ENCODE results near the gene NR6A1. TPM values are rescaled to one million over a fixed set of nuclear protein-coding genes. Genes with fewer than 3 reads are reported as not detected.

The NR6A1 gene
- total RNA-seq, 1 experiment from 2014 or later = 0.91 TPM

DNA sequence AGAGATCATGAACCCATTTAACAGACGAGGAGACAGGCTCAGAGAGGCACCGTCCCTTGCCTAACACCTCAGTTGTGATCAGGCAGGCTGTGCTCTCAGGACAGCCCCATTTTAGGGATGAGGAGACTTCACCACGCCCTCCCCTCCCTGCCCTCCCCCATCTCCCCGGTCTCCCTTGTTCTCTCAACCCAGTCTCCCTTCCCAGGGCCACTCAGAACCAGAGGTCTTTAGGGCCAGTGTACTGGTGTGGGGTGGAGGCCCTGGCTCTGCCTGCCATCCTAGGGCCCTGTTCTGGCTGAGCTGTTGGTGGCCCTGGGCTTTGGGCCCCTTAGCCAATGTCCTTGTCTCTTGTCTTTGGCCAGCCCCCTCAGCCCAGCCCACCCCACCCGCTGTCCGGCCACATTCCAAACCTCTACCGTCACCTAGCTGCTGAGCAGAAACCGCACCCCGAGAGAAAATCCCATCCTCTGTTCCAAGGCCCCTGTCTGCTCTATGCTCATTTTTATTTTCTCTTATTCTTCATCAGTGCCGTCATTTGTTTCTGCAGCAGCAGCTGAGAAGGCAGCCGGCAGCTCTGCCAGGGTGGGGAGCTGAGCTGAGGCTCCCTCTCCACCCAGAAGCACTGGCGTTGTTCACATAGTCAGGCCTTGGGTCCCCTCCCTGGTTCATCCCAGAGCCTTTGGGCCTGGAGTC lies 39.7 kb upstream of the NR6A1 start:
- BruUV-seq (replicated peaks) = no TSS peak
- peak; percentile 67 for DNase-seq (ENCODE audit: unreplicated experiment)
- H3K4me3 Mint-ChIP-seq (ENCODE audit: unreplicated experiment) = peak overlapping the region; percentile 15

DNA sequence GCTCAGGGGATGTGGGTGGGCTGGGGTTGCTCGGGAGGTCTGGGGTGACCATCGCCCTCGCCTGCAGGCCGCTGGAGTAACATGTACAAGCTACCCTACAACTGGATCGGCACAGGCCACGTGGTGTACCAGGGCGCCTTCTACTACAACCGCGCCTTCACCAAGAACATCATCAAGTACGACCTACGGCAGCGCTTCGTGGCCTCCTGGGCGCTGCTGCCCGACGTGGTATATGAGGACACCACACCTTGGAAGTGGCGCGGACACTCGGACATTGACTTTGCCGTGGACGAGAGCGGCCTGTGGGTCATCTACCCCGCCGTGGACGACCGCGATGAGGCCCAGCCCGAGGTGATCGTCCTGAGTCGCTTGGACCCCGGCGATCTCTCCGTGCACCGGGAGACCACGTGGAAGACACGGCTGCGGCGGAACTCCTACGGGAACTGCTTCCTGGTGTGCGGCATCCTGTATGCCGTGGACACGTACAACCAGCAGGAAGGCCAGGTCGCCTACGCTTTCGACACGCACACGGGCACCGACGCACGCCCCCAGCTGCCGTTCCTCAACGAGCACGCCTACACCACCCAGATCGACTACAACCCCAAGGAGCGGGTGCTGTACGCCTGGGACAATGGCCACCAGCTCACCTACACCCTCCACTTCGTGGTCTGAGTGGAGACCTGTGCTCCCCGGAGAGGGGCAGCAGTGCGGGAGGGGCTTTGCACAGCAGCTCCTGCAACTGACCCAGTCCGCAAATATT lies 38.8 kb upstream of the NR6A1 start:
- H3K27me3 Mint-ChIP-seq (ENCODE audit: insufficient read depth, unreplicated experiment) = no peaks in the 10 kb centered on the region
- no TSS peak for BruUV-seq (replicated peaks)
- ChIA-PET POLR2A (interaction anchor here (0.7 to 1.3 kb wide), 5 partner anchors 8 to 47 kb away, joined by 3 read pairs; no protein-coding TSS in a partner anchor), CTCF (interaction anchor here (1.1 to 10.1 kb wide), 8 partner anchors 13 to 84 kb away, joined by 4 to 112 read pairs (median 6); partner anchors contain the start of genes NR6A1, OLFML2A and WDR38)
- no peaks in the 10 kb centered on the region for H3K36me3 Mint-ChIP-seq (ENCODE audit: insufficient read depth, unreplicated experiment)
- TF ChIP-seq, protein P1, sequence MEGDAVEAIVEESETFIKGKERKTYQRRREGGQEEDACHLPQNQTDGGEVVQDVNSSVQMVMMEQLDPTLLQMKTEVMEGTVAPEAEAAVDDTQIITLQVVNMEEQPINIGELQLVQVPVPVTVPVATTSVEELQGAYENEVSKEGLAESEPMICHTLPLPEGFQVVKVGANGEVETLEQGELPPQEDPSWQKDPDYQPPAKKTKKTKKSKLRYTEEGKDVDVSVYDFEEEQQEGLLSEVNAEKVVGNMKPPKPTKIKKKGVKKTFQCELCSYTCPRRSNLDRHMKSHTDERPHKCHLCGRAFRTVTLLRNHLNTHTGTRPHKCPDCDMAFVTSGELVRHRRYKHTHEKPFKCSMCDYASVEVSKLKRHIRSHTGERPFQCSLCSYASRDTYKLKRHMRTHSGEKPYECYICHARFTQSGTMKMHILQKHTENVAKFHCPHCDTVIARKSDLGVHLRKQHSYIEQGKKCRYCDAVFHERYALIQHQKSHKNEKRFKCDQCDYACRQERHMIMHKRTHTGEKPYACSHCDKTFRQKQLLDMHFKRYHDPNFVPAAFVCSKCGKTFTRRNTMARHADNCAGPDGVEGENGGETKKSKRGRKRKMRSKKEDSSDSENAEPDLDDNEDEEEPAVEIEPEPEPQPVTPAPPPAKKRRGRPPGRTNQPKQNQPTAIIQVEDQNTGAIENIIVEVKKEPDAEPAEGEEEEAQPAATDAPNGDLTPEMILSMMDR (IDR thresholded peaks at IDR 0.05; ENCODE audit: unreplicated experiment) = no peak
- H3K4me3 Mint-ChIP-seq (ENCODE audit: unreplicated experiment) = no peak overlapping the region
- DNase-seq (ENCODE audit: unreplicated experiment) = no peak
- H3K9me3 Mint-ChIP-seq (ENCODE audit: unreplicated experiment) = no peaks in the 10 kb centered on the region
- H3K27ac Mint-ChIP-seq (ENCODE audit: low read depth, unreplicated experiment) = no peak overlapping the region
- peaks cover 31% of the 10 kb centered on the region for H3K4me1 Mint-ChIP-seq (ENCODE audit: insufficient read depth, unreplicated experiment)
- intact Hi-C loops (cut with micrococcal nuclease) = loop anchor here (2.0 to 5.0 kb wide), 2 partner anchors 35 to 42 kb away; partner anchors contain the start of gene WDR38

More for the DNA sequence above, 39.7 kb upstream of the NR6A1 start:
- CTCF ChIA-PET = interaction anchor here (0.7 to 10.1 kb wide), 6 partner anchors 17 to 521 kb away, joined by 3 to 112 read pairs (median 5); partner anchors contain the start of genes NR6A1, OLFML2A and WDR38
- Mint-ChIP-seq H3K36me3 (ENCODE audit: insufficient read depth, unreplicated experiment) (no peaks in the 10 kb centered on the region), H3K4me1 (ENCODE audit: insufficient read depth, unreplicated experiment) (peaks cover 31% of the 10 kb centered on the region), H3K27ac (ENCODE audit: low read depth, unreplicated experiment) (peak overlapping the region; percentile 89), H3K27me3 (ENCODE audit: insufficient read depth, unreplicated experiment) (no peaks in the 10 kb centered on the region), H3K9me3 (ENCODE audit: unreplicated experiment) (no peaks in the 10 kb centered on the region)
- intact Hi-C loops (cut with micrococcal nuclease) = loop anchor here (2.0 to 5.0 kb wide), 2 partner anchors 36 to 41 kb away; partner anchors contain the start of gene WDR38
- POLR2A ChIA-PET = interaction anchor here (0.8 to 1.0 kb wide), 4 partner anchors 9 to 46 kb away, joined by 3 read pairs; no protein-coding TSS in a partner anchor
- TF ChIP-seq, protein P1 (IDR thresholded peaks at IDR 0.05; ENCODE audit: unreplicated experiment) = no peak

DNA sequence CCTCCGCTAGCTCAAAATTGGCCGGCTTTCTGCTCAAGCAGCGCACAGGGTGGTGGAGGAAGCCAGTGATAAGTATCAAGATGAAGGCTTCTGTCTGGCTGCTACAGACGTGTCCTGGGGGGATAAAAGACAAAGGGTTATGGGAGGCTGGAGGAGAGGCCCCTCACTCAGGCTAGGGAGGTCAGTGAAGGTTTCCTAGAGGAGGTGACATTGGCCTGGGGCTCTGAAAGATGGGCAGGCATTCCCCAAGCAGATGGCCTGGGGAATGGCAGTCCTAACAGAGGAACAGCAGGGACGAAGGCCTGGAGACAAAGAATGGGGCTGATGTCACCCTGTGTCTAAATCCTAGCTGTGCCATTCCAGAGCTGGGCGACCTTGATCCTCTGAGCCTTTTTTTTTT lies 38.1 kb upstream of the NR6A1 start:
- H3K4me1 Mint-ChIP-seq (ENCODE audit: insufficient read depth, unreplicated experiment) = peaks cover 28% of the 10 kb centered on the region
- ChIA-PET CTCF (interaction anchor here (0.6 to 10.1 kb wide), 8 partner anchors 10 to 85 kb away, joined by 4 to 112 read pairs (median 5); partner anchors contain the start of genes NR6A1, OLFML2A and WDR38), POLR2A (interaction anchor here (0.7 to 1.3 kb wide), 2 partner anchors 10 to 22 kb away, joined by 3 read pairs; no protein-coding TSS in a partner anchor)
- no peaks in the 10 kb centered on the region for H3K36me3 Mint-ChIP-seq (ENCODE audit: insufficient read depth, unreplicated experiment)
- intact Hi-C loops (cut with micrococcal nuclease) = no loop called here
- H3K4me3 Mint-ChIP-seq (ENCODE audit: unreplicated experiment) = no peak overlapping the region
- TF ChIP-seq, protein P1 (IDR thresholded peaks at IDR 0.05; ENCODE audit: unreplicated experiment) = no peak
- H3K27me3 Mint-ChIP-seq (ENCODE audit: insufficient read depth, unreplicated experiment) = no peaks in the 10 kb centered on the region
- H3K27ac Mint-ChIP-seq (ENCODE audit: low read depth, unreplicated experiment) = no peak overlapping the region
- DNase-seq (ENCODE audit: unreplicated experiment) = no peak
- BruUV-seq (replicated peaks) = no TSS peak
- no peaks in the 10 kb centered on the region for H3K9me3 Mint-ChIP-seq (ENCODE audit: unreplicated experiment)
